Common myeloid progenitor, CD34-positive (primary cell): ENCODE results near the gene EBF4.

Source experiments
- CTCF ChIA-PET: fragments of 350-600 bp; sonication (Branson Sonifier 250); formaldehyde crosslinking; loops from one replicate; lab custom pipeline; 2021; ENCODE audit warnings: antibody characterized with exemption; lab: Charles Lee
- POLR2A ChIA-PET: fragments of 350-600 bp; sonication (Branson Sonifier 250); formaldehyde crosslinking; loops from one replicate; lab custom pipeline; 2021; ENCODE audit warnings: antibody characterized with exemption; lab: Charles Lee
- DNase-seq, 3 donors: peaks; one replicate each; pipeline versions ENCODE4 v3.0.0 to v3.0.0-alpha.2; 2013
- H3K27ac ChIP-seq, 2 experiments: 1 replicate in 1 of 2; 2 replicates in 1 of 2; pipeline ENCODE4 v1.7.0; 2013; ENCODE audit warnings: inconsistent platforms in 2 of 2, low read length in 2 of 2, mild to moderate bottlenecking in 2 of 2, low read depth in 1 of 2, moderate library complexity in 1 of 2; ENCODE audit not compliant: severe bottlenecking in 2 of 2, insufficient read depth in 1 of 2, poor library complexity in 1 of 2
- H3K27me3 ChIP-seq, 5 experiments: replicated peaks in 2 of 5; 1 replicate in 3 of 5; 2 replicates in 2 of 5; pipeline versions ENCODE4 v1.6.1 to v1.7.0; 2013; ENCODE audit warnings: low read length in 4 of 5, mild to moderate bottlenecking in 2 of 5, moderate library complexity in 2 of 5, inconsistent platforms in 1 of 5; ENCODE audit not compliant: insufficient read depth in 5 of 5, control insufficient read depth in 4 of 5
- H3K36me3 ChIP-seq, 4 experiments: 1 replicate in 2 of 4; 2 replicates in 2 of 4; pipeline versions ENCODE4 v1.6.1 to v1.7.0; 2013; ENCODE audit warnings: low read length in 3 of 4, control low read depth in 1 of 4, mild to moderate bottlenecking in 1 of 4; ENCODE audit not compliant: control insufficient read depth in 4 of 4, insufficient read depth in 4 of 4
- H3K4me1 ChIP-seq, 4 experiments: 1 replicate in 3 of 4; 2 replicates in 1 of 4; pipeline versions ENCODE4 v1.6.1 to v1.7.1; 2013; ENCODE audit warnings: low read length in 3 of 4, mild to moderate bottlenecking in 3 of 4, control low read depth in 1 of 4, inconsistent platforms in 1 of 4, moderate library complexity in 1 of 4; ENCODE audit not compliant: control insufficient read depth in 4 of 4, insufficient read depth in 4 of 4; ENCODE audit errors: control extremely low read depth in 1 of 4
- H3K4me3 ChIP-seq, 7 experiments: 1 replicate in 4 of 7; 2 replicates in 3 of 7; pipeline versions ENCODE4 v1.5.1 to v1.7.0; 2013; ENCODE audit warnings: mild to moderate bottlenecking in 7 of 7, low read length in 6 of 7, moderate library complexity in 6 of 7, inconsistent platforms in 2 of 7, low read depth in 2 of 7, control low read depth in 1 of 7; ENCODE audit not compliant: insufficient read depth in 4 of 7, control insufficient read depth in 1 of 7; ENCODE audit errors: extremely low read depth in 1 of 7
- H3K9me3 ChIP-seq, 5 experiments: 1 replicate in 4 of 5; 2 replicates in 1 of 5; pipeline versions ENCODE4 v1.6.1 to v1.7.1; 2013; ENCODE audit warnings: low read length in 4 of 5, mild to moderate bottlenecking in 2 of 5, inconsistent platforms in 1 of 5, low read depth in 1 of 5, moderate library complexity in 1 of 5; ENCODE audit not compliant: control insufficient read depth in 4 of 5, insufficient read depth in 2 of 5; ENCODE audit errors: control extremely low read depth in 1 of 5
- WGBS: methylation state at CpG from one replicate; pipeline ENCODE4 v1.1.5; 2013; ENCODE audit not compliant: insufficient coverage; 5-methylcytosine and 5-hydroxymethylcytosine counted together

The EBF4 gene

DNA sequence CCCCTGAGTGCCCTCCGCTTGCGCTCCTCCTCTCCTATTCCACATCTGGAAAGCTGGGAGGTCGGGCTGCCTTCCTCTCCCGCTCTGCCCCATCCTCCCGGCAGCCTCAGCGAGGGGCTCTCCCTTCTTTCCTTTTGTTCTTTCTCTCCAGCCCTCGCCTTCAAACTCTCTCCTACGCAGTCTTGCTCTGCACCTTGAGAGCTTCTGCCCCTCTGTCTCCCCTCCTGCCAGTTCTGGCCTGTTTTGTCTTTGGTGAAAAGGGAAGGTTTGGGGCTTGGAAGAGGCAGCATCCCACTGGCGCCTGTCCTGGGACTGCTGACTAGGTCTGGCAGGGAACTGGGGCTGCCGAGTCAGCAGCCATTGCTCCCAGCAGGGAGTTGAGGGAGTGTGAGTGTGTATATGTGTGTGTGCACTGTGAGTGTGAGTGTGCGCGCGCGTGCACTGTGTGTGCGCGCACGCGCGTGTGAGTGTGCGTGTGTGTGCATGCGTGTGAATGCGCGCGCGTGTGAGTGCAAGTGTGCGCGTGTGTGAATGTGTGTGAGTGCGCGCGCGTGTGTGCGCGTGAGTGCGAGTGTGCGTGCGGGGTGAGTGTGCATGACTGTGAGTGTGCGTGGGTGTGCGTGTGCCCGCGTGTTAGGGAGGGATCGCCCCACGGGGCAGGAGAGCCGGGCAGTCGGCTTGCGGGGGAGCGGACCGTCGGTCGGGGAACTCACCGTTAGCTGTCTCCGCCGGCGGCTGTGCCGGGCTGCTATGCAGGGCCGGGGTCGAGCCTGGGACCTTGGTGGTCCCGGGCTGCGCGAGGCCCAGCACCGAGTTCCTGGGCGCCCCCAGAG is 107.3 kb downstream of the EBF4 start:
- ChIA-PET POLR2A (interaction anchor here (0.6 to 2.5 kb wide), 6 partner anchors 8 to 1953 kb away, joined by 3 to 9 read pairs (median 5); no protein-coding TSS in a partner anchor), CTCF (interaction anchor here (0.8 to 2.8 kb wide), 9 partner anchors 11 to 91 kb away, joined by 3 to 14 read pairs (median 3); partner anchors contain the start of gene C20orf141)
- peak in 2 of 3 donors; percentile 27 to 44 for DNase-seq
- Histone ChIP-seq H3K9me3 (no peaks in the 10 kb centered on the region), H3K36me3 (peaks cover 5 to 40% (median 32%) of the 10 kb centered on the region in 4 experiments), H3K27ac (peak overlapping the region in 1 of 2 experiments; percentile 49), H3K27me3 (peaks cover 0 to 6% (median 2%) of the 10 kb centered on the region in 5 experiments), H3K4me1 (peaks cover 0 to 50% (median 39%) of the 10 kb centered on the region in 4 experiments), H3K4me3 (peak overlapping the region; percentile 60 to 95 (median 86))
- WGBS, result 5% methylated on average over 36 of the region's 61 CpGs

DNA sequence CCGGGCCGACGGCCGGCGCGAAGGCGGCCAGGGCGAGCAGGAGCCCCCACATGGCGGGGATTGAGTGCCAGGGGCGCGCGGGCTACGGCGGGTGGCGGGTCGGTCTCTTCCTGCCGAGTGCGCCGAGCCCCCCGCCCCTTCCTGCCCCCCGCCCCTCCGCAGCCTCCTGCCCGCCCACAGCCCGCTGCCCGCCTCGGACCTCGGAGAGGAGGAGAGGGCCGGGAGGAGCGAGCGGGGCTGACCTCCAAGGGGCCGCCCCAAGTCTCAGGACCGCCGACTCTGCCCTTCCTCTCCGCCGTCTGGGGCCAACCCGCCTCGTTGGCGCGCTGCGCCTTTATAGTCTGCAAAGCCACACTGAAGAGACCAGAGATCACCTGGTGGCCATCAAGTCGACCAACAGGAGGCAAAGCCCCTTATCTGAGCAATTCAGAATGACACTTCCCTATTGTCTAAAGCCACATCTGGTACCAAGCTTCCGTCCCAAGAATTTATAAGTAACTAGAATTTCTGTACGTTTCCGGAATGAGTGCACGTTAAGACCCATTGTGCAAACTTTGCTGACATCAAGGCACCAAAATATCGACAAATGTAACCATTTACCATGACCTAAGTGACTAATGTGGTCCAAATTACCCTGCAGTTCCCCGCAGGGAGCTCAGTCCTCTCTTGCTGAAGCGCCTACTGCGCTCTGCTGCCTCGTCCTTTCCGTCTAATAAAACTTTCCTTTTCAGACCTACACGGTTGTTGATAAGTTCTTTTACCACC is 108.1 kb downstream of the EBF4 start, which contains the start of gene CPXM1:
Gene CPXM1 (minus strand): TSS at position 107 of the 765 bp plus-strand sequence. CDS start 55 bp downstream, at position 52.
- POLR2A ChIA-PET, result interaction anchor here (0.6 to 2.5 kb wide), 11 partner anchors 9 to 1954 kb away, joined by 3 to 9 read pairs (median 4); partner anchors contain the start of genes C20orf141, PCED1A and VPS16
- Histone ChIP-seq H3K4me3 (peak within 1 kb of the TSS; percentile 60 to 95 (median 86)), H3K27me3 (peaks cover 0 to 14% (median 6%) of the 10 kb centered on the region in 5 experiments), H3K9me3 (no peaks in the 10 kb centered on the region), H3K4me1 (peaks cover 0 to 54% (median 41%) of the 10 kb centered on the region in 4 experiments), H3K36me3 (peaks cover 5 to 32% (median 26%) of the 10 kb centered on the region in 4 experiments), H3K27ac (peak within 1 kb of the TSS; percentile 79 to 88)
- WGBS, result 0% methylated on average over 23 of the region's 52 CpGs
- CTCF ChIA-PET, result interaction anchor here (1.0 to 1.4 kb wide), 6 partner anchors 12 to 92 kb away, joined by 3 to 9 read pairs (median 3); partner anchors contain the start of gene C20orf141
- peak; percentile 93 to 99 (median 98) for DNase-seq

DNA sequence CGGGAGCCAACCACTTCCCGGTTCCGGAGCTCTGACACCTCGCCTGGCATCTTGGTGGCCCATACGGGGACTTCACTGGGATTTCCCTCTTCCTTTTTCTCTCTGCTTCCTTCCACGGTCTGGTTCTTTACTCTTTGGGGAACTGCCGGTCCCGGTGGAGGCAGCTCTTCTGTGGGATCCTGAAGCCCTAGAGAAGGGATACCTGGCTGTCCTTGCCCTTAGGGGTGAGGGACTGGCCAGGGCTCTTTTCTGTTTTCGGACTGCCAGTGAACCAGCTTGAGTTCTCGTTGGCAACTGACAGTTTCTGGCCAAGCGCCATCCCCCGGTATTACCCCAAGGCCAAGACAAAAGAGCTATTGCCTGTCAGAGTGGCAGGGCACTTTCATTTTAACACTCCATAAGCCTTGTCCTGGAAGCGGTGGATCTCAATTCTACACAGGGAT is 108.7 kb downstream of the EBF4 start:
- ChIA-PET POLR2A (interaction anchor here (0.7 to 2.5 kb wide), 10 partner anchors 9 to 107 kb away, joined by 3 to 9 read pairs (median 4); partner anchors contain the start of genes C20orf141, PCED1A and VPS16), CTCF (interaction anchor here (1.0 to 1.4 kb wide), 6 partner anchors 11 to 92 kb away, joined by 3 to 9 read pairs (median 3); partner anchors contain the start of gene C20orf141)
- Histone ChIP-seq H3K36me3 (peaks cover 5 to 26% (median 21%) of the 10 kb centered on the region in 4 experiments), H3K4me1 (peaks cover 0 to 54% (median 41%) of the 10 kb centered on the region in 4 experiments), H3K9me3 (no peaks in the 10 kb centered on the region), H3K4me3 (peak overlapping the region; percentile 60 to 95 (median 85)), H3K27ac (peak overlapping the region; percentile 79 to 88), H3K27me3 (peaks cover 0 to 20% (median 10%) of the 10 kb centered on the region in 5 experiments)
- WGBS, result 1% methylated on average over 13 of the region's 13 CpGs
- DNase-seq, result peak in 1 of 3 donors; percentile 72

DNA sequence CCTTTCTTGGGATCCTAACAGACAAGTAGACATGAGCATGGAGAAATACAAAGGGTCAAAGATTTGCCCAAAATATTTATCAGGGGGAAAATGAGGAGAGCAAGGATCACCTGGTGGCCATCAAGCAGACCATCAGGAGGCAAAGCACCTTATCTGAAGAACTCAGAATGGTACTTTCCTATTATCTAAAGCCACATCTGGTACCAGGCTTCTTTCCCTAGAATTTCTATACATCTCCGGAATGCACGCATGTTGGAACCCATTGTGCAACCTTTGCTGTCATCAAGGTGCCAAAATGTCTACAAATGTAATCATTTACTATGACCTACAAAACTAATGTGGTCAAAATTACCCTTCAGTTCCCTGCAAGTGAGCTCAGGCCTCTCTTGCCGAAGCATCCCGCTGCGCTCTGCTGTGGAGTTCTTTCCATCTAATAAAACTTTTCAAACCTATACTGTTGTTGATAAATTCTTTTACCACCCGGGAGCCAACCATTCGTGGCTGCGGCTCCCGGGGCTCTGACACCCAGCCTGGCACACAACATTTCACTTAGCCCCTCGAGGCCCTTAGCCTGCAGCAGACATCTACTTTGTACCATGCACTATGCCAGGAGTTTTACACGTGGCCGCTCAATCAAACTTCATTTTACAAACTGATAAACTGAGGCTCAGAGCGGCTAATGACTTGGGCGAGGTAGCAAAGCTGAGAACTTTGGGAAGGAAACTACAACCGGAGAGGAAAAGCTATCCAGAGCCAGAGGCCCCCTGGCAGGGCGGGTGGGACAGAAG is 111.7 kb downstream of the EBF4 start:
- ChIA-PET CTCF (interaction anchor here (1.3 to 1.5 kb wide), 2 partner anchors 25 to 55 kb away, joined by 3 to 5 read pairs; no protein-coding TSS in a partner anchor), POLR2A (no interaction called here)
- no peaks in the 10 kb centered on the region for H3K36me3 ChIP-seq
- H3K27ac ChIP-seq, result no peak overlapping the region
- peak overlapping the region in 1 of 7 experiments; percentile 45 for H3K4me3 ChIP-seq
- 76% methylated on average over 12 of the region's 16 CpGs for WGBS
- peaks cover 0 to 36% (median 27%) of the 10 kb centered on the region in 4 experiments for H3K4me1 ChIP-seq
- peaks cover 2 to 28% (median 12%) of the 10 kb centered on the region in 5 experiments for H3K27me3 ChIP-seq
- H3K9me3 ChIP-seq, result no peaks in the 10 kb centered on the region
- no peak for DNase-seq

DNA sequence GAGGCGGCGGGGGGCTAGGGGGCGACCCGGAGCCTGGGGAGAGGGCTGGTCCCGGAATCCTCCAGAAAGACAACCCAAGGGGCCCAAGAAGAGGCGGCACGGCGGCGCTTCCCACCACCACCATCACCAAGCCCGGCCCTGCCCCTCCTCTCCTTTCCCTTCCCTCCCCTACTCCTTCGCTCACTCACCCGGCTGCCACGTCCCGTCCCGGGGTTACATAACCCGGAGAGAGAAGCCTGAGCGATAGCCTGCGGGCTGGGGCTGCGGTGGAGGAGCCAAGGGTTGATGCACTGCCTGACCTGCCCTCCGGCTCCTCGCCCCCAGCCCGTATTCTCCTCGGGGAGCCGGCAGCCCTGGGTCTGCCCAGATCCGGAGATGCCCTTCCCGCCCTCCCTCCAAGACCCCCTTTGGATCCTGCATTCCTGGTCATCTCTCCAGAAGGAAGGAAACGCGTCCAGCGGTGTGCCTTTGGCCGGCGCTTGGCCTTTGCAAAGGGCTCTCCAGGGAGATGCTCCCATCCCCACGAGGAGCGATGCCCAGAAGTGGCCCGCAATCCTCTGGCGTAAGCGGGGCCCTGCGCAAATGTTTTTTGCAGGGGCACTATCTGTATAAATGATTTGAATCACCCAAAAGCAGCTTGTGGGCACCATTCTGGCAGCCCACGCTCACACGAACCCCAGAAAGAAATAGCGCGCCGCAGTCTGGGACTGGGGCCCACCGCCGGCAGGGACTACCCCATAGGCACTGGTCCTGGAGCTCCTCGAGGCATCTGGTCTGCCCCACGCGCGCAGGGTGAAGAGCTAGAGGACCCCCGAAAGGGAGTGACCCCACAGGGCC is 112.5 kb downstream of the EBF4 start:
- Histone ChIP-seq H3K27me3 (peaks cover 2 to 28% (median 12%) of the 10 kb centered on the region in 5 experiments), H3K27ac (no peak overlapping the region), H3K4me1 (peaks cover 0 to 28% (median 19%) of the 10 kb centered on the region in 4 experiments), H3K4me3 (peak overlapping the region in 3 of 7 experiments; percentile 38 to 45 (median 43)), H3K36me3 (no peaks in the 10 kb centered on the region), H3K9me3 (no peaks in the 10 kb centered on the region)
- WGBS, result 29% methylated on average over 31 of the region's 49 CpGs
- DNase-seq, result peak in 2 of 3 donors; percentile 59 to 63
- POLR2A ChIA-PET, result interaction anchor here (0.6 kb wide), 1 partner anchor 94 kb away, joined by 3 read pairs; no protein-coding TSS in a partner anchor
- CTCF ChIA-PET, result interaction anchor here (1.3 kb wide), 1 partner anchor 54 kb away, joined by 3 read pairs; no protein-coding TSS in a partner anchor
